ENCODE data around the gene DLG2. TPM values are rescaled to one million over a fixed set of nuclear protein-coding genes. Genes with fewer than 3 reads are reported as not detected.
"Not testable (repeated sequence)": the region's sequence is repeated elsewhere in the genome, so short reads cannot be mapped to it uniquely, and the experiment has no call there.

Gene DLG2
- total RNA-seq, 1 donor from 2014 or later, result 2.4 TPM

DNA sequence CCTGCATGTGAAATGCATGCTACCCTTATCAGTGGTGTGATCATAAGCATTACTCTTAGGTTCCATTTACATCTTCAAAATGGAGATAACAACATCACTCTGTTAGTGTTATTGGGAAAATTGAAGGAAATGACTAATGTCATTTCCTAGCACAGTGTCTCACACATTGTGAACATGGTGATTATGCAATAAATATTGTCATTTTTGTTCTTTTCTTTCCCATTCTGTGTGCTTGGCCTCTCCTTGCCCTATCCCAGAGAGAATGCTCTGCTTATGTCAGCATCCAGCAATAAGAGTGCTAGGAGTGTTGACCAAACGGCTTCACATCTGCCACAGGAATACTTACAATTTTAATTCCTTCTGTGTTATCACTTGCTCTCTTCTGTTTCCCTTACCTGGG, 1316.9 kb downstream of the DLG2 start:
- Mint-ChIP-seq H3K4me1 (ENCODE audit: low read depth) (no peaks in the 10 kb centered on the region), H3K4me3 (ENCODE audit: low read depth) (no peak overlapping the region)
- TF ChIP-seq, protein P1, sequence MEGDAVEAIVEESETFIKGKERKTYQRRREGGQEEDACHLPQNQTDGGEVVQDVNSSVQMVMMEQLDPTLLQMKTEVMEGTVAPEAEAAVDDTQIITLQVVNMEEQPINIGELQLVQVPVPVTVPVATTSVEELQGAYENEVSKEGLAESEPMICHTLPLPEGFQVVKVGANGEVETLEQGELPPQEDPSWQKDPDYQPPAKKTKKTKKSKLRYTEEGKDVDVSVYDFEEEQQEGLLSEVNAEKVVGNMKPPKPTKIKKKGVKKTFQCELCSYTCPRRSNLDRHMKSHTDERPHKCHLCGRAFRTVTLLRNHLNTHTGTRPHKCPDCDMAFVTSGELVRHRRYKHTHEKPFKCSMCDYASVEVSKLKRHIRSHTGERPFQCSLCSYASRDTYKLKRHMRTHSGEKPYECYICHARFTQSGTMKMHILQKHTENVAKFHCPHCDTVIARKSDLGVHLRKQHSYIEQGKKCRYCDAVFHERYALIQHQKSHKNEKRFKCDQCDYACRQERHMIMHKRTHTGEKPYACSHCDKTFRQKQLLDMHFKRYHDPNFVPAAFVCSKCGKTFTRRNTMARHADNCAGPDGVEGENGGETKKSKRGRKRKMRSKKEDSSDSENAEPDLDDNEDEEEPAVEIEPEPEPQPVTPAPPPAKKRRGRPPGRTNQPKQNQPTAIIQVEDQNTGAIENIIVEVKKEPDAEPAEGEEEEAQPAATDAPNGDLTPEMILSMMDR (IDR thresholded peaks at IDR 0.05; ENCODE audit: unreplicated experiment), result no peak

DNA sequence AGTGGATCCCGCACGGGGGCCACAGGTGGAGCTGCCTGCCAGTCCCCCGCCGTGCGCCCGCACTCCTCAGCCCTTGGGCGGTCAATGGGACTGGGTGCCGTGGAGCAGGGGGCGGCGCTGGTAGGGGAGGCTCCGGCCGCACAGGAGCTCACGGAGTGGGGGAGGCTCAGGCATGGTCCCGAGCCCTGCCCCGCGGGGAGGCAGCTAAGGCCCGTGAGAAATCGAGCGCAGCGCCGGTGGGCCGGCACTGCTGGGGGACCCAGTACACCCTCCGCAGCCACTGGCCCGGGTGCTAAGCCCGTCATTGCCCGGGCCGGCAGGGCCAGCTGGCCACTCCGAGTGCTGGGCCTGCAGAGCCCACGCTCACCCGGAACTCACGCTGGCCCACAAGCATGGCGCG, 1318.7 kb downstream of the DLG2 start:
- H3K9me3 Mint-ChIP-seq (ENCODE audit: low read depth); DNase-seq (ENCODE audit: low spot score, unreplicated experiment); H3K27ac Mint-ChIP-seq; H3K27me3 Mint-ChIP-seq; H3K4me1 Mint-ChIP-seq (ENCODE audit: low read depth); H3K4me3 Mint-ChIP-seq (ENCODE audit: low read depth); H3K36me3 Mint-ChIP-seq (ENCODE audit: insufficient read depth): not testable (repeated sequence)

More for the DNA sequence above, 1316.9 kb downstream of the DLG2 start:
- H3K36me3 Mint-ChIP-seq (ENCODE audit: insufficient read depth), result no peaks in the 10 kb centered on the region
- H3K27me3 Mint-ChIP-seq, result no peaks in the 10 kb centered on the region
- DNase-seq (ENCODE audit: low spot score, unreplicated experiment), result no peak
- H3K9me3 Mint-ChIP-seq (ENCODE audit: low read depth), result peaks cover 3% of the 10 kb centered on the region
- H3K27ac Mint-ChIP-seq, result no peak overlapping the region

DNA sequence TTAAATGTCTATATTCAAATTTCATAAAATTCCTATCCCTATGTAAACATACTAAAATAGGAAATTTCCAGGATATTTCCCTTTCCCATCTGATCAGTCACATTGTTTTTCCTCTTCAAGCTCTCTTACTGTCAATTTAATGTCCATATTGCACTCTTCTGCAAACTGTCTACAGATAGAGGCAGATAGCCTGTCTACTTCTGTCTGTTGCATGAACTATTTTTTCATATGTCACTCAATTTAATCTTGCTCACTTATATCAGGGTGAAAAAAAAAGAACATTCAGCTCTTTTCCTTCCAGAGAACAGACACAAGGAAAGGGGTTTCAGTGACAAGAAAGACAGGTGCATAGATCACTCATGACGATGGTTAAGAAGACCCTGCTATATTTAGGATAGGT, 1327.1 kb downstream of the DLG2 start:
- Mint-ChIP-seq H3K4me3 (ENCODE audit: low read depth) (no peak overlapping the region), H3K9me3 (ENCODE audit: low read depth) (no peaks in the 10 kb centered on the region), H3K4me1 (ENCODE audit: low read depth) (no peaks in the 10 kb centered on the region), H3K27ac (no peak overlapping the region), H3K27me3 (no peaks in the 10 kb centered on the region), H3K36me3 (ENCODE audit: insufficient read depth) (no peaks in the 10 kb centered on the region)
- TF ChIP-seq, protein P1 (IDR thresholded peaks at IDR 0.05; ENCODE audit: unreplicated experiment), result no peak
- no peak for DNase-seq (ENCODE audit: low spot score, unreplicated experiment)

DNA sequence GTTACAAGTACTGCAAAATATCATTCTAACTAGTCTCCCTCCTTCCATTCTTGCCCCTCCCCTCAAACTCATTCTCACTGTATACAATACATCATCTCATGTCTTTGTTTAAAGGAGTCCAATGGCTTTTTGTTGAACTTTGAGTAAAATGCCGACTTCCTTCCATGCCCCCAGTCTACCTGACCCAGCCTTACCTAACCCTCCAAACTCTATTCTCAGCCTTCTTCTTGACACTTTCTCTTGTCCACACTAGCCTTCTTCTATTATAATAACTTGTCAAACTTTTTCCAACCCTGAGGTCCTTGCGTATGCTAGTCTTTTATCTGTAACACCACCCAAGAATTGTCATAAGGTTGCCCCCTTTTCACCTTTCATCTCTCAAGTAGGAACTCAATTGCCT, 1329.6 kb downstream of the DLG2 start:
- Mint-ChIP-seq H3K27me3 (no peaks in the 10 kb centered on the region), H3K36me3 (ENCODE audit: insufficient read depth) (no peaks in the 10 kb centered on the region), H3K27ac (no peak overlapping the region), H3K4me3 (ENCODE audit: low read depth) (no peak overlapping the region), H3K4me1 (ENCODE audit: low read depth) (no peaks in the 10 kb centered on the region), H3K9me3 (ENCODE audit: low read depth) (no peaks in the 10 kb centered on the region)
- TF ChIP-seq, protein P1 (IDR thresholded peaks at IDR 0.05; ENCODE audit: unreplicated experiment), result no peak
- no peak for DNase-seq (ENCODE audit: low spot score, unreplicated experiment)

DNA sequence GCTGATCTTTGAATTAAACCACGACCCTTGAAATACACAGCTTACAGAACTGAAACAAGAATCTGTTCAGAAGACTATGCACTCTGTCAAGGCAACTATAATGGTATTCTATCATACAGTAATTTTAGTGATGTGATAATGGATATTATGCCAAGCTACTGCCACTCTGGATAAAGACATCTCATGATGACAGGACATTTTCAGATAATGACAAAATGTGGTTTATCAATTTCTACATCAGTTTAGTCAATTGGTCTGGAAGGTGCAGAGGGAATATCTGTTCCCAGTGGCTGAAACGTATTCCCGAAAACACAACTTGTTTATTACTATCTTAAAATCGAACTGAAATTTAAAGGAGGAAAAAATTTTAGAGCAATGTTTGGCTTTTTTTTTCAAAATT, 1331.3 kb downstream of the DLG2 start:
- no peak for DNase-seq (ENCODE audit: low spot score, unreplicated experiment)
- Mint-ChIP-seq H3K9me3 (ENCODE audit: low read depth) (no peaks in the 10 kb centered on the region), H3K27ac (no peak overlapping the region), H3K27me3 (no peaks in the 10 kb centered on the region), H3K4me1 (ENCODE audit: low read depth) (no peaks in the 10 kb centered on the region), H3K4me3 (ENCODE audit: low read depth) (no peak overlapping the region), H3K36me3 (ENCODE audit: insufficient read depth) (no peaks in the 10 kb centered on the region)
- TF ChIP-seq, protein P1 (IDR thresholded peaks at IDR 0.05; ENCODE audit: unreplicated experiment), result no peak

DNA sequence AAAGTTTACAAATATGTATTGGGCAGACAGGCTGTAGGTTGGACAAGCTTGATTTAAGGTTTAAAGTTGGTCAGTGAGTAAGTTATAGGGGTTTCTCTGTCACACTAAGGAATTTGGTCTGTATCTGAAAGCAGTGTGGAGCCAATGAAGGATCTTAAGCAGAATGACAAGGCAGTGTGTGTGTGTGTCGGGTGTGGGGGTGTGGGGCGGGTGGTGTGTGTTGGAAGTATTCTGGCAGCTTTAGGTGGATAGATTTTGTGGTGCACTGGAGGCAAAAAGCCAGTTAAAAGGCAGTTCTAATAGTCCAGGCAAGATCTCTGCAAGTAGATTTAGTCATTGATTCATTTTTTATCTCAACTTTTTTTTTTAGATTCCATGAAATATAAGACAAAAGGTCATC, 1334.2 kb downstream of the DLG2 start:
- TF ChIP-seq, protein P1 (IDR thresholded peaks at IDR 0.05; ENCODE audit: unreplicated experiment), result no peak
- Mint-ChIP-seq H3K27me3 (no peaks in the 10 kb centered on the region), H3K4me1 (ENCODE audit: low read depth) (no peaks in the 10 kb centered on the region), H3K36me3 (ENCODE audit: insufficient read depth) (no peaks in the 10 kb centered on the region), H3K4me3 (ENCODE audit: low read depth) (no peak overlapping the region), H3K9me3 (ENCODE audit: low read depth) (no peaks in the 10 kb centered on the region), H3K27ac (no peak overlapping the region)
- no peak for DNase-seq (ENCODE audit: low spot score, unreplicated experiment)
